PC-3 (cell line): ENCODE data around the gene UBL4A.

Source experiments
- CTCF ChIP-seq: fragments of 300-600 bp; sonication (generic); conservative IDR thresholded peaks from 2 replicates; pipeline ENCODE4 v1.5.1; 2017; ENCODE audit warnings: antibody characterized with exemption, low read depth, mild to moderate bottlenecking, low read length
- EZH2 ChIP-seq: fragments of 300-600 bp; sonication (generic); IDR thresholded peaks from one replicate; pipeline ENCODE4 v1.6.1; 2017; ENCODE audit warnings: antibody characterized with exemption, mild to moderate bottlenecking, low read length; ENCODE audit not compliant: unreplicated experiment
- EZH2phosphoT487 ChIP-seq: fragments of 300-600 bp; sonication (generic); IDR thresholded peaks from 2 replicates; pipeline ENCODE4 v1.6.1; 2018; ENCODE audit warnings: mild to moderate bottlenecking, antibody characterized with exemption, low read length, borderline replicate concordance

- TF ChIP-seq EZH2, result no peak
- TF ChIP-seq CTCF, result no peak
- TF ChIP-seq EZH2phosphoT487, result no peak
These were observed 44.3 kb downstream of the UBL4A start for GRCh38 chrX:154441984-154442707.
